Astrocyte of the spinal cord (primary cell): ENCODE data around the gene EVA1B.

Experiments
- DNase-seq: peaks from one replicate; pipeline ENCODE4 v3.0.0; 2011; ENCODE audit warnings: low read depth, low spot score
- H3K4me3 ChIP-seq: 2 replicates; pipeline ENCODE4 v1.5.1; 2011; ENCODE audit warnings: low read depth, mild to moderate bottlenecking, low read length, moderate library complexity
- in situ Hi-C: cut with HindIII; loops from 2 replicates; pipeline ENCODE4 v1.10.0; 2017; ENCODE audit warnings: low sequenced_read_pairs
- TF ChIP-seq, protein P1 (sequence below): IDR thresholded peaks from 2 replicates; pipeline ENCODE4 v1.5.1; 2012; ENCODE audit warnings: low read depth, mild to moderate bottlenecking, low read length, inconsistent platforms

The EVA1B gene

DNA sequence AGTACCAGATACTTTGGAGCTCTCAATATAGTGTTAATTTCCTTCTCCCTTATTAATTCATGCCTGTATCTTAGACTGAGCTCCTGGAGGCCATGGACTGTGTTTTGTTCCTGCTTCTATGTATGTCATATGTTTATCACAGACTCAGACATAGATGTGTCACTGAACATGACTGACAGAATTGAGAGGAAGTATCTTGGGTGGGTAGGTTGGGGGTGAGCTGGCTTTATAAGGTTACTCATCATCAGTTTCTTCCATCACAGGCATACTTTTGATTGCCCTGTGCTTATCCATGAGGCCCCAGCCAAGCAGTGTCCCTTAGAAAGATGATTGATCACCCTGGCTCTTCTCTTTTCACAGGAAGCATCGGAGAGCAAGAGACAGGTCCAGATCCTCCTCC lies 22.9 kb downstream of the EVA1B start:
- DNase-seq: no peak
- in situ Hi-C loops: no loop called here
- TF ChIP-seq, protein P1, sequence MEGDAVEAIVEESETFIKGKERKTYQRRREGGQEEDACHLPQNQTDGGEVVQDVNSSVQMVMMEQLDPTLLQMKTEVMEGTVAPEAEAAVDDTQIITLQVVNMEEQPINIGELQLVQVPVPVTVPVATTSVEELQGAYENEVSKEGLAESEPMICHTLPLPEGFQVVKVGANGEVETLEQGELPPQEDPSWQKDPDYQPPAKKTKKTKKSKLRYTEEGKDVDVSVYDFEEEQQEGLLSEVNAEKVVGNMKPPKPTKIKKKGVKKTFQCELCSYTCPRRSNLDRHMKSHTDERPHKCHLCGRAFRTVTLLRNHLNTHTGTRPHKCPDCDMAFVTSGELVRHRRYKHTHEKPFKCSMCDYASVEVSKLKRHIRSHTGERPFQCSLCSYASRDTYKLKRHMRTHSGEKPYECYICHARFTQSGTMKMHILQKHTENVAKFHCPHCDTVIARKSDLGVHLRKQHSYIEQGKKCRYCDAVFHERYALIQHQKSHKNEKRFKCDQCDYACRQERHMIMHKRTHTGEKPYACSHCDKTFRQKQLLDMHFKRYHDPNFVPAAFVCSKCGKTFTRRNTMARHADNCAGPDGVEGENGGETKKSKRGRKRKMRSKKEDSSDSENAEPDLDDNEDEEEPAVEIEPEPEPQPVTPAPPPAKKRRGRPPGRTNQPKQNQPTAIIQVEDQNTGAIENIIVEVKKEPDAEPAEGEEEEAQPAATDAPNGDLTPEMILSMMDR: no peak
- no peak overlapping the region for H3K4me3 ChIP-seq

DNA sequence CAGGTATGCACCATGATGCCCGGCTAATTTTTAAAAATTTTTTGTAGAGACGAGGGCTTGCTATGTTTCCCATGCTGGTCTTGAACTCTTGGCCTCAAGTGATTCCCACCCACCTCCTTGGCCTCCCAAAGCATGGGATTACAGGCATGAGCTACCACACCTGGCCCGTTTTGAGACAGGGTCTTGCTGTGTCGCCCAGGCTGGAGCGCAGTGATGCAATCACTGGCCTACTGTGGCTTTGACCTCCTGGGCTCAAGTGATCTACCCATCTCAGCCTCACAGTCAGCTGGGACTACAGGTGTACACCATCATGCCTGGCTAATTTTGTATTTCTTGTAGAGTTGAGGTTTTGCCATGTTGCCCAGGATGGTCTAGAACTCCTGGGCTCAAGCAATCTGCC lies 24.8 kb downstream of the EVA1B start:
- DNase-seq: no peak
- H3K4me3 ChIP-seq: no peak overlapping the region
- in situ Hi-C loops: loop anchor here (25.0 kb wide), 1 partner anchor 161 kb away; the partner anchor contains the start of genes COL8A2 and TRAPPC3
- TF ChIP-seq, protein P1: no peak

DNA sequence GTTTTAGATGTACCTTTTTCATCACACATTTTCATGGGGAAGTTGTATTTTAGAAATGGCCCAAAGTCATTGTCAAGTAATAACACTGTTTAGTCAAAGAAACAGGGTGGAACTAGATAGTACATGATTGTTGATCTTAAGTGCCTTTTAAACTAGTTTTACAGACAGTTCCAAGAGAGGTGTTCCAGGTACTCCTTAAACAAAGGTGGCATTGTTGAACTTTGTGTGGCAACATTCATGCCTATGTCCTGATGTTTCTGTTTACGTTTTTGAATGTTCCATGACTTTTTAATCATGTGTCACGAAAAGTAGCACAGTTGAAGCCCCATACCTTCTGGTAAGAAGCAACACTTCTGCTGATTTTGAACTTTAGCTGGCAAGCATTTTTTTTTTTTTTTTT lies 26.4 kb downstream of the EVA1B start:
- DNase-seq: no peak
- in situ Hi-C loops: loop anchor here (25.0 kb wide), 1 partner anchor 160 kb away; the partner anchor contains the start of genes COL8A2 and TRAPPC3

DNA sequence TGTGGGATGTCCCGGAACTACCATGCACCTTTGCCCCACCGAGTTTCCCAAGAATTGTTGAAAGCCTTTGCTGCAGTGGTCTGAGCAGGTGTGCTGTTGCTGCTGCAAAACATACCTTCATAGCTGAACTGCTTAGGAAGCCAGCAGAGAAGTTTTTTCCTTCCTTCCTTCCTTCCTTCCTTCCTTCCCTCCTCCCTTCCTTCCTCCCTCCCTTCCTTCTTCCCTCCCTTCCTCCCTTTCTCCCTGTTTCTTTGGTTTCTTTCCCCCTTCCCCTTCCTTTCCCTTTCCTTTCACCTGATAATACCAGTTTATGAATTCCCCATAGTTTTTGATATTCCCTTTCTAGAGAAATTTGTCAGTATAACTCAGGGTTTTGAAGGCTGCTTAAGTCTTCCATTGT lies 28.1 kb downstream of the EVA1B start:
- no peak overlapping the region for H3K4me3 ChIP-seq
- TF ChIP-seq, protein P1: no peak
- no peak for DNase-seq
- in situ Hi-C loops: loop anchor here (25.0 kb wide), 1 partner anchor 158 kb away; the partner anchor contains the start of genes COL8A2 and TRAPPC3

More for the DNA sequence above, 26.4 kb downstream of the EVA1B start:
- no peak overlapping the region for H3K4me3 ChIP-seq
- TF ChIP-seq, protein P1: no peak

DNA sequence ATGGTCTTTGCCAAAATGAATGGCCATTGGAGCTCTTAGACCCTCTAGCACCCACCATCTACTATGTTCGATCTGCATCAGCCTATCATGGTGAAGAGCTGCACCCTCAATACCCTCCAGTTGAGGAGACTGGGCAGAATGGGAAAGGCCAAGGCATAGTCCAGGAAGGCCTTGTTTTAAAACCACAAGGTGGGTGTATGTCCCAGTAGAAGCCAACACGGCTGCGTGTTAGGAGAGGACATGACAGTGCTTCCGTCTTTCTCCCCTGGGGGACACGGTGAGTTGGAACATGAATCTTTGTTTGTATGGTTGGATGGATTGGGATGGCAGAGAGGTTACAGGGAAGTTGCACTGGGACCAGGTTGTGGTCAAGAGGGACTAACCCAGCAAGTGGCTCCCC lies 35.9 kb downstream of the EVA1B start:
- in situ Hi-C loops: loop anchor here (25.0 kb wide), 1 partner anchor 150 kb away; the partner anchor contains the start of genes COL8A2 and TRAPPC3
- no peak for DNase-seq
- TF ChIP-seq, protein P1: no peak
- H3K4me3 ChIP-seq: no peak overlapping the region

DNA sequence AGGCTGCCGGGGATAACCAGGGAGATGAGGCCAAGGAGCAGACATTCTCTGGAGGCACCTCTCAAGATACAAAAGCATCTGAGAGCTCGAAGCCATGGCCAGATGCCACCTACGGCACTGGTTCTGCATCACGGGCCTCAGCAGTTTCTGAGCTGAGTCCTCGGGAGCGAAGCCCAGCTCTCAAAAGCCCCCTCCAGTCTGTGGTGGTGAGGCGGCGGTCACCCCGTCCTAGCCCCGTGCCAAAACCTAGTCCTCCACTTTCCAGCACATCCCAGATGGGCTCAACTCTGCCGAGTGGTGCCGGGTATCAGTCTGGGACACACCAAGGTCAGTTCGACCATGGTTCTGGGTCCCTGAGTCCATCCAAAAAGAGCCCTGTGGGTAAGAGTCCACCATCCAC lies 36.6 kb downstream of the EVA1B start:
- H3K4me3 ChIP-seq: no peak overlapping the region
- DNase-seq: no peak
- in situ Hi-C loops: loop anchor here (25.0 kb wide), 1 partner anchor 150 kb away; the partner anchor contains the start of genes COL8A2 and TRAPPC3
- TF ChIP-seq, protein P1: no peak
